NCI-H2029 treated with DMSO at 0.1 percent for 48 hours (cell line): ENCODE results near the gene SBK2.
"Not testable (repeated sequence)": the region's sequence is repeated elsewhere in the genome, so short reads cannot be mapped to it uniquely, and the experiment has no call there.

Source experiments
- DNase-seq: peaks from one replicate; lab custom pipeline; 2025; lab: John Stamatoyannopoulos, UW

The SBK2 gene

DNA sequence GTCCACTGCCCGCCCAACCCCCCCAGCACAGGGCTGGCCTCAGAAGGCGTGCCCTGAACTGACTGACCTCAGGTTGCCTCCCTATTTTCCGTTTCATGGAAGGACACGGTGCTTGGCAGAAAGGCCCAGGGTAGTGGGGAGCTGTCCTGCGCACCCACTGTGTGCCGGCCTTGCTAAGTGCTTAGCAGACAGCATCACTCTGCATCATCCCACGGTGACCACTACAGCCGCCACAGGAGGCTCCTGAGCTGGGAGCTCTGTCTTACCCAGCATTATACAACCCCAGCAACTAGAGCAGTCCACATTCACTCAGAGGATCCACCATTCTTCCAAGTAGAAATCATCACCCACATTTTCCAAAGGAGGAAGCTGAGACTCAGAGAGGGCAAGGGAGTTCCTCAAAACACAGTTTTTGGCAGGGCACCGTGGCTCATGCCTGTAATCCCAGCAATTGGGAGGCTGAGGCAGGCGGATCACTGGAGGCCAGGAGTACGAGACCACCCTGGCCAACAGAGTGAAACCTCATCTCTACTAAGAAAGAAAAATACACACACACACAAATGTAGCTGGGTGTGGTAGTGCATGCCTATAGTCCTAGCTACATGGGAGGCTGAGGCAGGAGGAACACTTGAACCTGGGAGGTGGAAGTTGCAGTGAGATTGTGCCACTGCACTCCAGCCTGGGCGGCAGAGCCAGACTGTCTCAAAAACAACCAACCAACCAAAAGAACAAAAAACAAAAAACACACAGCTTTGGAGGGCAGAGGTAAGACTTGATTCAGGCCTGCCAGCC lies 1.6 kb downstream of the SBK2 start:
- DNase-seq = no peak

DNA sequence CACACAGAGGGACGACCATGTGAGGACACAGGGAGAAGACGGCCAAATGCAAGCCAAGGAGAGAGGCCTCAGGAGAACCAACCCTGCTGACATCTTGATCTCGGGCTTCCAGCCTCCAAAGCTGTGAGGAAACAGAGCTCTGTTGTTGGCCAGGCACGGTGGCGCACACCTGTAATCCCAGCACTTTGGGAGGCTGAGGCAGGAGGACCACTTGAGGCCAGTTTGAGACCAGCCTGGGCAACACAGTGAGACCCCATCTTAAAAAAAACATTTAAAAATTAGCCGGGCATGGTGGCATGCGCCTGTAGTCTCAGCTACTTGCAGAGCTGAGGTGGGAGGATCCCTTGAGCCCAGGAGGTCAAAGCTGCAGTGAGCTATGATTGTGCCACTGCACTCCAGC lies 2.7 kb downstream of the SBK2 start:
- DNase-seq = not testable (repeated sequence)

DNA sequence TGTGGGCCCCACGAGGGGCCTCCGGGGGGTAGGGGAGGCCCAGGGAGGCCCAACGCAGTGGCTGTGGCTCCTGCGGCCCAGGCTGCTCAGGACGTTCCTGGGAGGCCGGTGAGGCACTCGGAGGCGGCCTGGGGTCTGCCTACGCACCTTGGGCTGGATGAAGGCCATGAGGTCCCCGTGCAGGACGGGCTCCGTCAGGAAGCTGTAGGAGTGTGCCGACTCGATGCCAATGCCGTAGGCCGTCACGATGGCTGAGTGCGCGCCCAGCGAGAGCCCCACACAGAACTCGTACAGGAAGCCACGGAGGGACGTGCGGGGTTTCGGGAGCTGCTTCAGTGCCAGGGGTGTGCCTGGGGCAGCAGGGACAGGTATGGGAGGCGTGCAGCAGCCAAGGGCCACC lies 5.9 kb downstream of the SBK2 start:
- DNase-seq = no peak

DNA sequence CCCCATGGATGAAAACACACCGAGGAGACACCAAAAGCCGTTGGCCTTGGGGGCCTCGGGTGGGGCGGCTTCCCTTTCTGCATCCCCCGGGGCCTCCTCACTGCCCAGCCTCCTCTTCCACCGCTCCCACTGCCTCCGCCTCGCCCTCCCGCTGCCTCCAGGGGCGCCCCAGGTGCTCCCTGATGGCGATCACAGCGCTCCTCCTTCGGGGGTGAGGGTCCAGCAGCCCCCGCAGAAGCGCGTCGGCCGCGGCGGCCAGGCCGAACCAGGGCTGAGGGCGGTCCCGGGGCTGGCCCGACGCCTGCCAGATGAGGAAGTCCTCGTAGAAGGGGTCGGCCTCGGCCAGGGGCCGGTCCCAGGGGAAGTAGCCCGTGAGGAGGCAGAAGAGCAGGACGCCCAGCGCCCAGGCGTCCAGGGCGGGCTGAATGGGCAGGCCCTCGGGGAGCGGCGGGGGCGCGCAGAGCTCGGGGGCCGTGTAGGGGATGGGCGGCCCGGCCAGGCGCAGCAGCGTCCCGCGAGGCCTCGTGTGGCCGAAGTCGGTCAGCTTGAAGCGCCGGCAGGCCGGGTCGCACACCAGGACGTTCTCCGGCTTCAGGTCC lies 7.2 kb downstream of the SBK2 start:
- DNase-seq = no peak

DNA sequence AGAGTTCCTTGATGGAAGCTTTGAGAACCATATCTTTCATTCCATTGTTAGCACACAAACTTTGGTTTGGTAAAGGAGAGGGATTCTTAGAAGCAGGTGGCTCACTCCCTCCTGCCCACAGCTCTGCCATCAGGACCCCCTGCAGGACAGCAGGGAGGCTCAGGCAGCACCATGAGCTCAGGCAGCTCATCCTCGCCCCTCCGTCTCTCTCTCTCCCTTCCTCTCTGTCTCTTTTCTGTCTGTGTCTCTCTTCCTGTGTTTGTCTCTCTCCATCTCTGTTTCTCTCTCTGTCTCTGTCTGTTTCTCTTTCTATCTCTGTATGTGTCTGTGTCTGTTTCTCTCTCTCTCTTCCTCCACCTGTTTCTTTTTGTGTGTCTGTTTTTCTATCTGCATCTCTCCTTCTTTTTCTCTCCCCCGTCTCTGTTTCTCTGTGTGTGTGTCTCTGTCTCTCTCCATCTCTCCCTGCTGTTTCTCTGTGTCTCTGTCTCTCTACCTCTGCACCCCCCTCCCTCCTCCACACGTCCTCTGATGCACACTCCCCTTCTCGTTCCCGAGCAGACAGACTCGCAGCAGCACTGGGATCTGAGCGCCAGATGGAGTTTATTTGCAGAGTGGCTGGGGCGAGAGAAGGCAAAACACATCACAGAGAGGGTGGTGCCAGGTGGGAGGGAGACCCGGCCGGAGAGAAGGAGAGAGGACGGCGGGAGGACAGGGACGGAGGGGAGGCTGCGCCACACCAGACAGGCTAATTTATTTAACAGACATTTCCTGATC lies 8.7 kb downstream of the SBK2 start:
- DNase-seq = no peak

DNA sequence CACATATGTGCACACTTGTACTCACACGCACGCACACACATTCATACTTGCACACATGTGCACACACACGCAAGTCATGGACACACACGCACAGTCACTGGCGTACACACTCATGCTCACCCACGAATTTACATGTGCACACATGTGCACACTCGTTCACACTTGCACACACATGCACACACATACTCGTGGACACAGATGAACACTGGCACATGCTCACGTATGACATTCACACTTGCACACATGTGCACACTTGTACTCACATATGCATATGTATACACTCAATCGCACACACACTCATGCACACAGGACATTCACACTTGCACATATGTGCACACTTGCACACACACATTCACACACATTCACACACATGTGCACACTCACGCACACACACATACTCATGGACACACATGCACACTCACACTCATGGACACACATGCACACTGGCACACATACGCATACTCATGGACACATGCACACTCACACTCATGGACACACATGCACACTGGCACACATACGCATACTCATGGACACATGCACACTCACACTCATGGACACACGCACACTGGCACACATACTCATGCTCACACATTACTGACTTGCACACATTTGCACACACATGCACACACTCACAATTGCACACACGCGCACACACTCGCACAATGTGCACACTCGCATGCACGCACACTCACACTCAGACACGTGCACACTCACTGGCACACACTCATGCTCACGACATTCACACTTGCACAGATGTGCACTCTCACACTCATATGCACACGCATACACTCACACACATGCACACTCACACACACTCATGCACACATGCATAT lies 9.5 kb downstream of the SBK2 start:
- DNase-seq = no peak

DNA sequence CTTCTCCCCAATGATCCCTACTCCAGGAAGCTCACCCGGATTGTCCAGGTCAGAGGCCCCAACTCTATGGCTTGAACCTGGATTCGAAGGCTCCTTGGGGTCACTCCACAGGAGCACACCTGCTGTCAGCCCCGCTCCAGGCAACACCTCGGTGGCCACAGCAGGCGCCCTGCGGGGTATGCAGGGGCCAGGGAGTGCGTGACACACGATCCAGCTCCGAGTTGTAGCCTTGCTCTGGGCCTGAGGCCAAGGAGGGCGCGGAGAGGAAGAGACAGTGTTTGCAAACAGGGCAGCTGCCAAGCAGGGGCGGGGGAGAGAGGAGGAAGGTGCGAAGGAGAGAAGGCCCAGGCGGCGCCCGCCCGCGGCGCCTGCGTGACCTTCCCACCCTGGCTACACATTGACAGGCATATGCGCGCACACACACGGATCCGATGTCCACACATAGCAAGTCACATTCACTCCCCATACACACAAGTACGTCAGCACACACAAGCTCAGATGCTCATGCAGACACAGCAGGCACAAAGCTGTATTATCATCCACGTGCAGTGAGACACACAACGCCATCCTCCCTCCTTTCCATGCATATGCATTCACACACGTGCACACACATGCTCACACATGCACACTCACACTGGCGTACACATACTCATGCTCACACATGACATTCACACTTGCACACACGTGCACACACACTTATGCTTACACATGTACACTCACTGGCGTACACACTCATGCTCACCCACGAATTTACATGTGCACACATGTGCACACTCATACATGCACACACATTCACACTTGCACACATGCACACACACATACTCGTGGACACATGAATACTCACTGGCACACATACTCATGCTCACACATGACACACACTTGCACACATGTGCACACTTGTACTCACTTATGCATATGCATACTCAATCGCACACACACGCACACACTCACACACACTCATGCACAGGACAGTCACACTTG lies 10.4 kb downstream of the SBK2 start:
- DNase-seq = peak; percentile 81

DNA sequence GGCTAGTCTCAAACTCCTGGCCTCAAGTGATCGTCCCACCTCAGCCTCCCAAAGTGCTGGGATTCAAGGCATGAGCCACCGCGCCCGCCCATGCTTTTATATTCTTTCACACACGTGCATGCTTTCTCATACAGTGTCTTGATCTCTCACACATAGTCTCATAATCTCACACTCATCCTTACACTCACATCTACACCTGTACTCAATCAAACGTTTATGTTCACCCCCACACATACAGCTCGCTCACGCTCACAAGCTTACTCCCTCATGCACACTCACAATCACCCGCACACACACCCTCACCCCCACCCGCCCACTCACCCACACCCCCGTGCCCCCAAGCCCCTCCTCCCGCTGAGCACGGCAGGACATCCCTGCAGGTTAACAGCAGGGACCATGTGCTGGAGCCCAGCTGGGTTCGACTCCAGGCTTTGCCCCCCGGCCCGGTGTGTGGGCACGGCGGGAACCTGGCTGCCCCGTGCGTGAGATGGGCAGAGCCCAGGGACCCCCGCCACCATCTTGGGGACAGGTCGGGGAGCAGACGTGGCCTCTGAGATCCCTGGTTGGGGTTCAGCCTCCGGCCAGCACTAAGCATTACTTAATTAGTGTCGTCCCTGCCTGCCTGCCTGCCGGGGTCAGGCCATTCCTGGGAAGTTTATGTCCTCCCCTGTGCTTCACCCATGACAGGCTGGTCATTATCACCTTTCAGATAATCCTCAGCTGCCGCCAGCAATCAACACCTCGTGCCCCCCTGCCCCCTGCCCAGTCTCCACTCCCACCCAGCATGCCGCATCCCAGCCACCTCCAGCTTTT lies 11.4 kb downstream of the SBK2 start:
- DNase-seq = no peak

DNA sequence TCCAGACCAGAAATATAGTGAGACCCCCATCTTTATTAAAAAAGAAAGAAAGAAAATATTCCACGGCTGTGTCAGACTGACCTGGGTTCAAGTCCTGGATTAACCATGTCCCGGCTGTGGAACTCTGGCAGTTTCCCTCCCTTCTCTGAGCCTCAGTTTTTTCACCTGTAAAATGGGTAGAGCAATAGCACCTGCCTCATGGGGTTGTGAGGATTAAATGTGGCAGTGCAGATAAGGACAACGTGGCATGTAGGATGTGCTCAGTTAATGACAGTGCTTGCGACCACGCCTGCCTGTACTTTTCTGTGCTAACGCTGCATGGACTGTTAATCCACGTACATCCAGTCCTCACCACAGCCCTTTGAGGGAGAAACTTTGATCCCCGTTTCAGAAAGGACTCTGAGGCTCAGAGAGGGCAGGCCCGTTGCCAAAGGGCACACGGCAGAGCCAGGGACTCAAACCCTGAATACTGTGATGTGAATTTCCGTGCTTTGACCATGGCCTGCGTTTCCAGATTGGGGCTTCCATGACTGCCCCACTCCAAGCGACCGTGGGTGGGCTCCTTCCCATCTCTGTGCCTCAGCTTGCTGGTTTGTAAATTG lies 16.1 kb downstream of the SBK2 start:
- no peak for DNase-seq

DNA sequence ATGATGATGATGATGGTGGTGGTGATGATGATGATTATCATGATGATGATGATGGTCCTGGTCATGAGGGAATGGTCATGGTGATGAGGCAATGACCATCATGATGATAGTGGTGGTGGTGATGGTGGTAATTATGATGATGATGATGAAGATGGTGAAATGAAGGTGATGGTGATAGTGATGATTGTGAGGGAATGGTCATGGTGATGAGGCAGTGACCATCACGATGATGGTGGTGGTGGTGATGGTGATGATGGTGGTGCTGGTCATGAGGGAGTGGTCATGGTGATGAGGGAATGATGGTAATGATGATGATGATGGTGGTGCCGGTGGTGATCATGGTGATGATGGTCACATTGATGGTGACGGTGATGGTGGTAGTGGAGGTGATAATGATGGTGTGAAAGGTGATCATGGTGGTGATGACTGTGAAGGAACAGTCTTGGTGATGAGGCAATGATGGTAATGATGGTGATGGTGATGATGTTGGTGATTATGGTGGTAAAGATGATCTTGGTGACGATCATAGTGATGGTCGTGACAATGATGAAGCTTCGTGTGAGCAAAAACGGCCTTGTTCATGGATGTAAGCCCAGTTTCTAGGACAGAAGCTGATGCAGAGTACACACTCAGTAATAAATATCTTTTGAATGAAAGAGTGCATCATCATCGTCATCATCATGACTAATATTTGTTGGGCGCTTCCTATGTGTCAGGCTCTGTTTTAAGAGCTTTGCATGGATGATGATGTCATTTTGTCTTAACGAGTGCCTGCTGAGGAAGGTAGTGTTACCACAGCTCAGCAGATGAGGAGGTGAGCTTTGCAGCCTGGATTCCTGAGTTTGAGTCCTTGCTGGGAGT lies 17.3 kb downstream of the SBK2 start:
- DNase-seq = no peak

DNA sequence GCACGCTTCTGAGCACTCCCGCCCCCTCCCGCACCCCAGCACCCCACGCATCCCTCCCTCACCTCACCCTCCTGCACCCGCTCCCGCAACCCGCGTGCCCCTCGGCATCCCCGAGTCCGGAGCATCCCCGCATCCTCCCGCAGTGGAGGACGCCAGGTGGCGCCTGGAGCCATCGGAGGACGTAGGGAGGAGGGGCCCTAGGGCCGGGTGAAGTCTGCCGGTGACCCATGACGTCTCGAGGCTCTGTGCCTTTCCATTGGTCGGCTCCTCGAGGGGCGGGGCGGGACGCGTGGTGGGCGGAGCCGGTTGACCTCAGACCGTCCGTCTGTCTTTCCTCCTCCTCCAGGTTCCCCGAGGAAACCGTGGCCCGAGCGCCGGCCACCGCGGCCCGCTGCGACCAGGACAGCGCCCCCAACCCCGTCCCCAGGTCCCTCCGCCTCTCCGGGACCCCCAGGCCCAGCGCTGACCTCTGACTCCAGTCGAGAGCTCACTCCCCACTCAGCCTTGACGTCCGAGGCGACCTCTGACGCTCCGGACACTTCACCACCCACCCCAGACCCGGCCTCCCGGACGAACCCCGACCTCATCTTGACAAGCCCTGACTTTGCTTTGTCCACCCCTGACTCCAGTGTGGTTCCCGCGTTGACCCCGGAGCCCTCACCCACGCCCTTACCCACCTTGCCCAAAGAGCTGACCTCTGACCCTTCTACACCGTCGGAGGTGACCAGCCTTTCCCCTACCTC lies 19.9 kb downstream of the SBK2 start:
- DNase-seq = peak; percentile 71

DNA sequence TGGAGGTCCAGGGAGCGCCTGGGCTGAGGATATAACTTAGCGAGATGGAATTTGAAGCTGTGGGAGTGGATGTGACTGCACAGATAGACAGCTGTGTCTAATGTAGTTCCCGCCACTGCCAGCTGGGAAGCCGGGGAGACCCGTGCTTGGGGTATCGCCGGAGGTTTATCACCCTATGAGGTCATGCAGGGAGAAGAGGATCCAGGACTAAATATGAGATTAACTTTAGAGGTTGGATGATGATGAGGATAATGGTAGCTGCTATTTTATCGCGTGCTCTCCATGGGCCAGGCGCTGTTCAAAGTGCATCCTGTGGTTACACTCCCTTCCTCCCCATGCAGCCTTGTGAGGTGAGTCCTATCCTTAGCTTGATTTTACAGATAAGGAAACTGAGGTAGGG lies 28.8 kb downstream of the SBK2 start:
- no peak for DNase-seq

DNA sequence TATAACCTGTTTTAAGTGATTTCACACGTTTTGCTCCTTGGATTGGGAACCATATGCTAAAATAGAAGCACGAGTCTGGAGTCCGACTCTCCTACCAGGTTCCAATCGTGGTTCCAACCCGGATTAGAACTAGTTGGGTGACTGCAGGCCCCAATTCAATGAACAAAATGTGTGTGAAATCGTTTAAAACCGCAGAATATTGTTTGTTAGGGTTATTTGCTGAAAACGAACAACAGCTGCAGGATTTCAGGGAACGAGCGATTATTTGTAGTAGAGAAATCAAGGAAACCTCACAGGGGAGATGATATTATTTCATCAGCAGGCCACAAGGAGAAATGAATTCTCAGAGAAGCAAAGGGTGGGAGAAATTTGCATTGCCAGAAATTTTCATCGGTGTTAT lies 32.0 kb downstream of the SBK2 start:
- no peak for DNase-seq

DNA sequence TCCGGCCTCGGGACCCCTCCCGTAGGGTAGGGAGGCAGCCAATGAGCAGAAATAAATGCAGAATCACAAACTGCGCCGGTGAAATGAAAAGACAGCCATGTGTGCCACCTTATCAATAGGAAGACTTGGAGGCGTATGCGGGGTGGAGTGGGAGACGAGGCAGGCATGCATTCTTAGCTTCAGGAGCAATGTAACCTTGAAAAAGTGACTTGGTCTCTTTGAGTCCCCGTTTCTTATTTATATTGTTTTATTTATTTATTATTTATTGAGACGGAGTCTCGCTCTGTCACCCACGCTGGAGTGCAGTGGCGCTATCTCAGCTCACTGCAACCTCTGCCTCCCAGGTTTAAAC lies 32.7 kb downstream of the SBK2 start:
- DNase-seq = no peak

DNA sequence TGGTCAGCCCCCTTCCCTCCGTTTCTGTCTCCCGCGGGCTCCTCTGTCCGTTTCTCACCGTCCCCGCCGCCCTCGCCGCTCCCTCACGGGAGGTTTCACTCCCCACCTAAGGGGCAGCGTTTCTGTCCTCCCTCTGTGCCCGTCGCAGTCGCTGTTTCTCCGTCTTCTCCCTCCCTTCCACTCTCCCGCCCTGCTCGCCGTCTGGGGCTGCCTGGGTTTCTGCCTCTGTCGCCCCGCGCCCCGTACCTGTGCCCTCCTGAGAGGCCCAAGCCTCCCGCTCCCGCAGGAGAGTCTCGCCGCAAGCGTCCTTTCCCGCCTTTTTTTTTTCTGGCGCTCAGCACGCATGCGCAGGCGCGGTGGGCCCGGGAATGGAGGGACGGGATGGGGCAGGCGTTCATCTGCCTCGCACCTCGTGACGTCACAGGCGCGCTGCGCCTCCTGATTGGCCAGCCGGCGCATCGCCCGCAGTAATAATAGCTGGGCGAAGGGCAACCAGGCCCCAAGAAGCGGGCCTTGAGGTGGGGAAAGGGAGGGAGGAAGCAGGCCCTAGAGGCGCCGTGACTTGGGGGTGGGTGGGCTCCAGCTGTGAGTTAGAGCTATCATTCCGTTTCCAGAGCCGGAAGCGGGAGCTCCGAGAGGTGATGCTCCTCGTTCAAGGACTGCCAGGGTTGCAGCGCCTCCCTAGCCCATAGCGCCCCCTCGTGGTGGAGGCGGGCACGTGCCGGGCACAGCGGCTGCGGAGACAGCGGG lies 33.3 kb downstream of the SBK2 start:
- peak; percentile 75 for DNase-seq

DNA sequence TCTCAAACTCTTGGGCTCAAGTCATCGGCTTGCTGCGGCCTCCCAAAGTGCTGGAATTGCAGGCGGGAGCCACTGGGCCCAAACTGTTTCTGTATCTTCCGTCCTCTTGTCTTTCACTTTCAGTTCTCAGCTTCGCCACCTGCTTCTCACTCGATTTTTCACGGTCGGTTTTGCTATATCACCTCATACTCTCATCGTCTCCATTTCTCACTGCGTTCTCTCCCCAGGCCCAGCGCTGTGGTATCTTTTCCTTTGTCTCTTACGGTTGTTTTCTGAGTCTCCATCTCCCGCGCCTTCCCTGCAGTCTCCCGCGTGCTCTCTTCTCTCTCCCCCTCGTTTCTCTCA lies 33.8 kb downstream of the SBK2 start:
- DNase-seq = no peak

DNA sequence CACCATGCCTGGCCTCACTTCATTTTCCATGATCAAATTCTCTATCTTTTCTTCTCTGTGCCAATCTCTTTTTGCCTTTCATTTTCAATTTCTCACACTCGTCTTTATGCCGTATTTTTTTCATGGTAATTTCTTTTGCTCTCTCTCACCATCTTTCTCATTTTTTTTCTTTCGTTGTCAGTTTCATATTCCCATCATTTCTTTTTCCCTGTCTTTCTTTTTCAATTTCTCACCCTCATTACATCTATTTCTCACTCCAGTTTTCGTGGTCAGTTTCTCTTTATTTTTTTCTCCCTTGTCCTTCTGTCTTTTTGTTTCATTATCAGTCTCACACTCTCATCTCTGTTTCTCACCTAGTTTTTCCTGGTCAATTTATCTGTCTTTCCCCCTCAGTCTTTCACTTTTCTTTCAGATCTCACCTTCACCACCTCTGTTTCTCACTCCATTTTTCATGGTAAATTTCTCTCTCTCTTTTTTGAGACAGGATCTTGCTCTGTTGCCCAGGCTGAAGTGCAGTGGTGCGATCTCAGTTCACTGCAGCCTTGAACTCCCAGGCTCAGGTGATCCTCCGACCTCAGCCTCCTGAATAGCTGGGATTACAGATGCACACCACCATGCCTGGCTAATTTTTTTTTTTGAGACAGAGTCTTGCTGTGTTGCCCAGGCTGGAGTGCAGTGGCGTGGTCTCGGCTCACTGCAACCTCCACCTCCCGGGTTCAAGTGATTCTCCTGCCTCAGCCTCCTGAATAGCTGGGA lies 34.6 kb downstream of the SBK2 start:
- no peak for DNase-seq
